HFF-Myc (cell line): ENCODE measurements around the gene SPRY4.
A peak's percentile ranks its signal among the peaks of the same experiment; 100 is the strongest.
"Not testable (repeated sequence)": the region's sequence is repeated elsewhere in the genome, so short reads cannot be mapped to it uniquely, and the experiment has no call there.

Source experiments
- DNase-seq: peaks from one replicate; pipeline ENCODE4 v3.0.0-alpha.2; 2011; ENCODE audit warnings: low read depth; ENCODE audit errors: extremely low read depth
- H3K4me3 ChIP-seq: replicated peaks from 2 replicates; pipeline ENCODE4 v1.5.1; 2011; ENCODE audit warnings: low read depth, mild to moderate bottlenecking, control low read depth, low read length
- TF ChIP-seq, protein P1 (sequence below): IDR thresholded peaks from 2 replicates; pipeline ENCODE4 v1.5.1; 2012; ENCODE audit warnings: mild to moderate bottlenecking, low read depth, low read length, control low read depth; ENCODE audit errors: missing control alignments

Gene SPRY4

DNA sequence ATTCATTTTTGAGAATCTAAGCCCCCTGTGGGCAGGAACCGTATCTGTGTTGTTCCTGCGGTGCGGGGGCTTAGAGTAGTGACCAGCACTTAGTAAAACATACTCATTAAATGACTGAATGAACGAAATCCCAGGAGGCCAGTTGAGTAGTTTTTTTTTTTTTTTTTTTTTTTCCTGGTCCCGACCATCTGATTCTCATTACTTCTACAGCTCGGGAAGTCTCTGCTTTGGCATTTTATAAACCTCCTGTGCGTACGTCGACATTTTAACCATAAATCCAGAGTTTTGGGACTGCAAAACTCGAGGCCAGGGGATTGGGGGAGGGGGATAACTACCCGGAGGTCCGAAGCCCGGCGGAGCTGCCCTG is 31.5 kb upstream of the SPRY4 start:
- peak overlapping the region; percentile 40 for H3K4me3 ChIP-seq
- TF ChIP-seq, protein P1, sequence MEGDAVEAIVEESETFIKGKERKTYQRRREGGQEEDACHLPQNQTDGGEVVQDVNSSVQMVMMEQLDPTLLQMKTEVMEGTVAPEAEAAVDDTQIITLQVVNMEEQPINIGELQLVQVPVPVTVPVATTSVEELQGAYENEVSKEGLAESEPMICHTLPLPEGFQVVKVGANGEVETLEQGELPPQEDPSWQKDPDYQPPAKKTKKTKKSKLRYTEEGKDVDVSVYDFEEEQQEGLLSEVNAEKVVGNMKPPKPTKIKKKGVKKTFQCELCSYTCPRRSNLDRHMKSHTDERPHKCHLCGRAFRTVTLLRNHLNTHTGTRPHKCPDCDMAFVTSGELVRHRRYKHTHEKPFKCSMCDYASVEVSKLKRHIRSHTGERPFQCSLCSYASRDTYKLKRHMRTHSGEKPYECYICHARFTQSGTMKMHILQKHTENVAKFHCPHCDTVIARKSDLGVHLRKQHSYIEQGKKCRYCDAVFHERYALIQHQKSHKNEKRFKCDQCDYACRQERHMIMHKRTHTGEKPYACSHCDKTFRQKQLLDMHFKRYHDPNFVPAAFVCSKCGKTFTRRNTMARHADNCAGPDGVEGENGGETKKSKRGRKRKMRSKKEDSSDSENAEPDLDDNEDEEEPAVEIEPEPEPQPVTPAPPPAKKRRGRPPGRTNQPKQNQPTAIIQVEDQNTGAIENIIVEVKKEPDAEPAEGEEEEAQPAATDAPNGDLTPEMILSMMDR, result no peak
- DNase-seq, result peak; percentile 82

DNA sequence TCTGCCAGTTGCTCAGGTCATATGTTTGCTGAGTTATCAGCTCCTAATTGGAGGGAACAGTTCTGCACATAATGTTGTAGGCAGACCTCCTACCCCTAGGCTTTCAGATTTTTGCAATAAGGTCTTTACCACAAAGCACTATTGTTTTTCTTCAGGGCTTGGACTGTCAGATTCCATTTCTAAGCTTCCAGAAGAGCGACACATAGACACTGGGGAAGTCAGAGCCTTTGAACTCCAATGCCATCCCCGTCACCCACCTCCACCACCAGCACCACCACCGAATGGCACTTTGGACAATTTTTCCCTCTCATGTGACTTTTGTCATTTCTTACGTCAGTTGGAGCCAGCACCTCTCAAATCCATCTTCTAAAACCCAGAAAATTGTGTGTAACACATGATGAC is 28.3 kb upstream of the SPRY4 start:
- TF ChIP-seq, protein P1, result no peak
- DNase-seq, result no peak
- no peak overlapping the region for H3K4me3 ChIP-seq

DNA sequence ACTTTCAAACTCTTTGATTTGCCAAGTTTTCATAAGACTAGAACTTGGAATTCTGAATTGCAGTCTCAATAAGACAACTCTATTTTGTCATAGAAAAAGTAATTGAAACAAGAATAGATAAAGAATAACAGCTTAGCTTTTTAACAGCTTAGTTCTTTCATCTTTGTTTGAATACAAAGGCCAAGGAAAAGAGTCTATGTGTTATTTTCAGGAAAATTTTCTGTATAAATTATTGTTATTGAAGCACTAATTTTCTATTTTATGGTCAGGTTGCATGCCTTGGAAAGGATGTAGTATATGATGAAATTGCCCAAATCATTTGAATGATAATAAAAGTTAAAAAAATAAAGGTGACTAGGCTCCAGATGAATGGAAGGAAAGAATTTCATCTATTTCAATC is 25.2 kb upstream of the SPRY4 start:
- DNase-seq, result no peak

DNA sequence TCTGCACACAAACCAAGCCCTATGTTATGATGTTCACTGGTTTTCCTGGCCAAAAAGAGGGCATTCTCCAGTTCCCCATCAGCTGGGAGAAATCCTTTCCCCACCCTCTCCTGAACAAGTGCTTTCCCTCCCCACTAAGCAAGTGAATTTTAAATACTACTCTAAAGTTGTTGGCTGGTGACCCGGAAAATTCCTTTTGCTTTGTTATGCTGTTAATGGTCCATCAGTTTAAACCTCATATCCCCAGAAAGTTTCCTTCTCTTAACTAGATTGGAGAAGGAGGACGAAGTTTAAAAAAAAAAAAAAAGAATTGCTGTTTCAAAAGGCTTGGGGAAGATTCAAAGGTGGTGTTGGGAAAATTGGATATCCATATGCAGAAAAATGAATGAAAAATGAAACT is 21.9 kb upstream of the SPRY4 start:
- TF ChIP-seq, protein P1, result no peak
- DNase-seq, result no peak
- H3K4me3 ChIP-seq, result no peak overlapping the region

More for the DNA sequence above, 25.2 kb upstream of the SPRY4 start:
- H3K4me3 ChIP-seq, result no peak overlapping the region
- TF ChIP-seq, protein P1, result no peak

DNA sequence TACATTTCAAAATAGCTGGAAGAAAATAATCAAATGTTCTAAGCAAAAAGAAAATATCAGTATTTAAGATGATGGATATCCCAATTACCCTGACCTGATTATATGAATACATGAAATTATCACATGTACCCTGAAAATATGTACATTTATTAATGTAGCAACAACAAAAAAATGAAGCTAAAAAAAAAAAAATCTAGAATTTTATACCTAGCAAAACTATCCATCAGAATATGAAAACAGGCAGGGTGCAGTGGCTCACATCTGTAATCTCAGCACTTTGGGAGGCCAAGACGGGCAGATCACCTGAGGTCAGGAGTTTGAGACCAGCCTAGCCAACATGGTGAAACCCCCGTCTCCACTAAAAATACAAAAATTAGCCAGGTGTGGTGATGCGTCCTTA is 20.1 kb upstream of the SPRY4 start:
- DNase-seq, H3K4me3 ChIP-seq: not testable (repeated sequence)

DNA sequence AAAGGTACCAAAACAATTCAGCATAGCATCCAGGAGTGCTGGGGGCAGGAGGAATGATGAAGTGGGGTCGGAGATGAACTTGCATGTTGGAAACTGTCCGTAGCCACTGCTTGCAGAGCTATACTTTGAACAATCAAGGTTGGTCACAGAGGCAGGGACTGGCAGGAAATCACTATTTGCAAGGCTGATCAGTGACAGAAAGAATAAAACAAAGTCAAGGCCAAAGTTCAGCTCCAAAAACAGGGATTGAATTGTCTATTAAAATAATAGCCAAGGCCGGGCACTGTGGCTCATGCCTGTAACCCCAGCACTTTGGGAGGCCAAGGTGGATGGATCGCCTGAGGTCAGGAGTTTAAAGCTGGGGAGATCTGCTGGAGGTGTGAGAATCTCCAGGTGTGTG is 18.7 kb upstream of the SPRY4 start:
- no peak overlapping the region for H3K4me3 ChIP-seq
- TF ChIP-seq, protein P1, result no peak
- DNase-seq, result no peak

DNA sequence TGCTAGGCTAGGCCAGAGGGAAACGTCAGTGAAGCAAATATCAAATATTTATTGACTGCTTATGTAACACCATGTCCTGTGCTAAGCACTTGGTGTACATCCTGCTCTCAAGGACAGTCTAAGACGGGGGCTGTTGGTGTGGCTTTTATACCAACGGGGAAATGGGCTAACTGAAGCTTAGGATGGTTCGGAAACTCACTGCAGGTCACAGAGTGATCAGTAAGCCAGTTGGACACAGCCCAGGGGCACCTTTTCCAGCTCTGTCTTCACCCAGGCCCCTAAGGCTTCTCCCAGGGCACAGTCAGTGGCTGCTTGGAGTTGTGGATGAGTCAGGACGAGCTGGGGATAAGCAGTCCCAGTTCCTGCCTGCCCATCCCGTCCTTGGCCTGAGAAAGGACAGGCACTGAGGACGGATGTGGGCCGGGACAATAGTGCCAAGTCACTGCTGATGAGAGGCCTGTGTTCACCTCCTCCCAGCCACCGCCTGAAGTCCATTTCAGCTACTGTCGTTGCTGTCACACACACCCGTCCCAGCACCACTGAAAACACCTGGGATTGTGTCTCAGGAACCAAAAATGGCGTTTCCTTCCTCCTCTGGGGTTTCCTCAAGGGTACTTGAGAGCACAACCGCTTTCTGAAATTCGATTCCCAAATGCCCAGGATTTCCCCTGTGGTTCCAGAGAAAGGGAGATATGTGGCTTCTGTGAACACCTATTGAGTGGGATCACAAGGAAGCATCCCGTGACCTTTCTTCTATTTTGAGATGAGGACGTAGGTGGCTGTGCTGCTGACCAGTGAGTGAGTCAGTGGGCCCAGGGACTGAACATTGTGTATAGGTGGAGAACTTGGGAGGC is 17.5 kb upstream of the SPRY4 start:
- H3K4me3 ChIP-seq, result no peak overlapping the region
- TF ChIP-seq, protein P1, result no peak
- DNase-seq, result no peak
